ENCODE results near the gene WDTC1.
"Not testable (repeated sequence)": the region's sequence is repeated elsewhere in the genome, so short reads cannot be mapped to it uniquely, and the experiment has no call there.

Gene WDTC1

DNA sequence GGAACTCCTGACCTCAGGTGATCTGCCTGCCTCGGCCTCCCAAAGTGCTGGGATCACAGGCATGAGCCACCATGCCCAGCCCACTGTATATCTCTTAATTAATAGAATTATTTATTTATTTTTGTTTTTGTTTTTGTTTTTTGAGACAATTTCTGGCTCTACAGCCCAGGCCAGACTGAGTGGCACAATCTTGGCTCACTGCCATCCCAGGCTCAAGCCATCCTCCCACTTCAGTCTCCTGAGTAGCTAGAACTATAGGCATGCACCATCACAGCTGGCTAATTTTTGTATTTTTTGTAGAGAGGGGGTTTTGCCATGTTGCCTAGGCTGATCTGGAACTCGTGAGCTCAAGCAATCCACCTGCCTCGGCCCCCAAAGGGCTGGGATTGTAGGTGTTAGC, 15.7 kb upstream of the WDTC1 start:
- H3K27ac ChIP-seq (ENCODE audit: low read depth in 2 of 2, low read length in 2 of 2) = no peak overlapping the region
- H3K4me1 ChIP-seq (ENCODE audit: control insufficient read depth in 2 of 2, insufficient read depth in 2 of 2, low read length in 2 of 2) = no peaks in the 10 kb centered on the region
- H3K4me3 ChIP-seq (ENCODE audit: low read length in 2 of 2) = no peak overlapping the region
- no peaks in the 10 kb centered on the region for H3K9me3 ChIP-seq (ENCODE audit: control insufficient read depth in 2 of 2, low read length in 2 of 2)
- no peaks in the 10 kb centered on the region for H3K36me3 ChIP-seq (ENCODE audit: control insufficient read depth in 2 of 2, insufficient read depth in 2 of 2, low read length in 2 of 2)
- H3K27me3 ChIP-seq (ENCODE audit: control insufficient read depth in 2 of 2, insufficient read depth in 2 of 2, low read length in 2 of 2) = no peaks in the 10 kb centered on the region
- no peak overlapping the region for H3K9ac ChIP-seq (ENCODE audit: low read depth in 1 of 2, low read length in 2 of 2)

DNA sequence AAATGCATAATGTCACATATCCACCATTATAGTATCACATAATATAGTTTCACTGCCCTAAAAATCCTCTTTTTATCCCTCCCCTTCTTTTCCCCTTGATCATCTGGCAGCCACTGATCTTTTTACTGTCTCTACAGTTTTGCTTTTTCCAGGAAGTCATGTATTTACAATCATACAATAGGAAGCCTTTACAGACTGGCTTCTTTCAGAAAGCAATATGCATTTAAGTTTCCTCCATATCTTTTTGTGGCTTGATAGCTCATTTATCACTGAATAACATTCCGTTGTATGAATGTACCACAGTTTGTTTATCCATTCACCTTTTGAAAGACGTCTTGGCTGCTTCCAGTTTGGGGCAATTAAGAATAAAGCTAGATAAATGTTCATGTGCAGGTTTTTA, 14.3 kb upstream of the WDTC1 start:
- H3K4me1 ChIP-seq (ENCODE audit: control insufficient read depth in 2 of 2, insufficient read depth in 2 of 2, low read length in 2 of 2) = no peaks in the 10 kb centered on the region
- no peaks in the 10 kb centered on the region for H3K36me3 ChIP-seq (ENCODE audit: control insufficient read depth in 2 of 2, insufficient read depth in 2 of 2, low read length in 2 of 2)
- no peaks in the 10 kb centered on the region for H3K9me3 ChIP-seq (ENCODE audit: control insufficient read depth in 2 of 2, low read length in 2 of 2)
- no peak overlapping the region for H3K9ac ChIP-seq (ENCODE audit: low read depth in 1 of 2, low read length in 2 of 2)
- H3K4me3 ChIP-seq (ENCODE audit: low read length in 2 of 2) = no peak overlapping the region
- H3K27ac ChIP-seq (ENCODE audit: low read depth in 2 of 2, low read length in 2 of 2) = no peak overlapping the region
- no peaks in the 10 kb centered on the region for H3K27me3 ChIP-seq (ENCODE audit: control insufficient read depth in 2 of 2, insufficient read depth in 2 of 2, low read length in 2 of 2)

DNA sequence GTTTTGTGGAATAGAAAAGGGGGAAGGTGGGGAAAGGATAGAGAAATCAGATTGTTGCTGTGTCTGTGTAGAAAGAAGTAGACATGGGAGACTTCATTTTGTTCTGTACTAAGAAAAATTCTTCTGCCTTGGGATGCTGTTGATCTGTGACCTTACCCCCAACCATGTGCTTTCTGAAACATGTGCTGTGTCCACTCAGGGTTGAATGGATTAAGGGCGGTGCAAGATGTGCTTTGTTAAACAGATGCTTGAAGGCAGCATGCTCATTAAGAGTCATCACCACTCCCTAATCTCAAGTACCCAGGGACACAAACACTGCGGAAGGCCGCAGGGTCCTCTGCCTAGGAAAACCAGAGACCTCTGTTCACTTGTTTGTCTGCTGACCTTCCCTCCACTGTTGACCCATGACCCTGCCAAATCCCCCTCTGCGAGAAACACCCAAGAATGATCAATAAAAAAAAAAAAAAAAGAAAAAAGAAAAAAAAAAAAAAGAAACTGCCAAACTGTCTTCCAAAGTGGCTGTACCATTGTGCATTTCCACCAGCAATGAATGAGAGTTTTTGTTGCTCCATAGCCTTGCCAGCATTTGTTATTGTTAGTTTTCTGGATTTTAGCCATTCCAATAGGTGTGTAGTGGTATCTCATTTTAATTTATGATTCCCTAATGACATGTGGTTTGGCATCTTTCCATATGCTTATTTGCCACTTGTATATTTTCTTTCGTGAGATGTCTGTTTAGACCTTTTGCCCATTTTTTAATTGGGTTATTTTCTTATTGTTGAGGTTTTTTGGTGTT, 13.5 kb upstream of the WDTC1 start:
- H3K4me1 ChIP-seq (ENCODE audit: control insufficient read depth in 2 of 2, insufficient read depth in 2 of 2, low read length in 2 of 2); H3K4me3 ChIP-seq (ENCODE audit: low read length in 2 of 2); H3K27me3 ChIP-seq (ENCODE audit: control insufficient read depth in 2 of 2, insufficient read depth in 2 of 2, low read length in 2 of 2); H3K36me3 ChIP-seq (ENCODE audit: control insufficient read depth in 2 of 2, insufficient read depth in 2 of 2, low read length in 2 of 2); H3K9me3 ChIP-seq (ENCODE audit: control insufficient read depth in 2 of 2, low read length in 2 of 2); H3K9ac ChIP-seq (ENCODE audit: low read depth in 1 of 2, low read length in 2 of 2); H3K27ac ChIP-seq (ENCODE audit: low read depth in 2 of 2, low read length in 2 of 2): not testable (repeated sequence)

DNA sequence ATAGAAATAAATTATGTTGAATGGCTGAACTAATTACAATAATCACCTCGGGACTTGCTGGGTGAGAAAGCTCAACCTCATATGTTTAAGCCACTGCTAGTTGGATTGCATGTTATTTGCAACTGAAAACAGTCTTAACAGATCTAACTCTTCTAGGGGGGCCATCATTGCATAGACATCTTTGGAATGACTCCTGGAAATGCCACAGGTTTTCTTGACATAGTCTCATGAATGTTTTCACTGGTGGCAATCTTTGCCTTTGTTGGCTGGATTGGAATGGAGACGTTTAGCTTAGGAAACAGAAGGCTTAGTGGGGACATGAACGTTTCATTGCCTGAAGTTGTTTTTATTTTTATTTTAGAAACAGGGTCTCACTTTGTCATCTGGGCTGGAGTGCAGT, 8.8 kb upstream of the WDTC1 start:
- Histone ChIP-seq H3K4me3 (ENCODE audit: low read length in 2 of 2) (no peak overlapping the region), H3K9ac (ENCODE audit: low read depth in 1 of 2, low read length in 2 of 2) (no peak overlapping the region), H3K9me3 (ENCODE audit: control insufficient read depth in 2 of 2, low read length in 2 of 2) (no peaks in the 10 kb centered on the region)

DNA sequence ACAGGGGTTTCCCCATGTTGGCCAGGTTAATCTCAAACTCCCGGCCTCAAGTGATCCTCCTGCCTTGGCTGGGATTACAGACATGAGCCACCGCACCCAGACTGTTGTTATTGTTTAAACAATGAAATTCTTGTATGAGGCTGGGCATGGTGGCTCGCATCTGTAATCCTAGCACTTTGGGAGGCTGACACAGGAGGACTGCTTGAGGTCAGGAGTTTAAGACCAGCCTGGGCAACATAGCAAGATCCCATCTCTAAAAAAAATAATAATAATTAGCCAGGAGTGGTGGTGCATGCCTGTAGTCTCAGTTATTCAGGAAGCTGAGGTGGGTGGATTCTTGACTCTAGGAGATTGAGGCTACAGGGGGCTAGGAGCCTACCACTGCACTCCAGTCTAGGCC, 6.7 kb upstream of the WDTC1 start:
- no peak overlapping the region for H3K4me3 ChIP-seq (ENCODE audit: low read length in 2 of 2)
- H3K27ac ChIP-seq (ENCODE audit: low read depth in 2 of 2, low read length in 2 of 2) = no peak overlapping the region
- no peak overlapping the region for H3K9ac ChIP-seq (ENCODE audit: low read depth in 1 of 2, low read length in 2 of 2)
- H3K4me1 ChIP-seq (ENCODE audit: control insufficient read depth in 2 of 2, insufficient read depth in 2 of 2, low read length in 2 of 2) = no peaks in the 10 kb centered on the region
- no peaks in the 10 kb centered on the region for H3K36me3 ChIP-seq (ENCODE audit: control insufficient read depth in 2 of 2, insufficient read depth in 2 of 2, low read length in 2 of 2)
- H3K9me3 ChIP-seq (ENCODE audit: control insufficient read depth in 2 of 2, low read length in 2 of 2) = no peaks in the 10 kb centered on the region
- H3K27me3 ChIP-seq (ENCODE audit: control insufficient read depth in 2 of 2, insufficient read depth in 2 of 2, low read length in 2 of 2) = no peaks in the 10 kb centered on the region

More for the DNA sequence above, 8.8 kb upstream of the WDTC1 start:
- H3K27ac ChIP-seq (ENCODE audit: low read depth in 2 of 2, low read length in 2 of 2) = no peak overlapping the region
- no peaks in the 10 kb centered on the region for H3K36me3 ChIP-seq (ENCODE audit: control insufficient read depth in 2 of 2, insufficient read depth in 2 of 2, low read length in 2 of 2)
- no peaks in the 10 kb centered on the region for H3K4me1 ChIP-seq (ENCODE audit: control insufficient read depth in 2 of 2, insufficient read depth in 2 of 2, low read length in 2 of 2)
- H3K27me3 ChIP-seq (ENCODE audit: control insufficient read depth in 2 of 2, insufficient read depth in 2 of 2, low read length in 2 of 2) = no peaks in the 10 kb centered on the region

DNA sequence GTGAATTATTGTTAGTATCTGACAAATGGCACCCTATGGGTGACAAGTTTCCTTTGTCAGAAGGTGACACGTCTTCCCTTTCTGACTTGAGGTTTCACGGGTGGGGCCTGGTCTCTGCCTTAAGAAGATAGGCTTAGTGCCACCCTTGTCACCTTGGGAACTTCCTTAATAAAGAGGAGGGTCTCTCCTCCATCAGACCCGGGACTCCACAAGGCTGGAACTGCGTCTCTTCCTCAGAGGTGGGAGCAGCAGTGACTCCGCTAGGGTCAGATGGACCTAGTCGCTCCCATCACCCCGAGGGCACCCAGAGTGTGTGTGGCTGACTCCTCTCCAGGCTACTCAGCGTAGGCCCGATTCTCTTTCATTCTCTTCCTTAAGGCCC, 774 bp upstream of the WDTC1 start:
- H3K4me3 ChIP-seq (ENCODE audit: low read length in 2 of 2) = peak overlapping the region; percentile 59 to 62
- no peaks in the 10 kb centered on the region for H3K36me3 ChIP-seq (ENCODE audit: control insufficient read depth in 2 of 2, insufficient read depth in 2 of 2, low read length in 2 of 2)
- H3K9ac ChIP-seq (ENCODE audit: low read depth in 1 of 2, low read length in 2 of 2) = peak overlapping the region; percentile 14 to 43

DNA sequence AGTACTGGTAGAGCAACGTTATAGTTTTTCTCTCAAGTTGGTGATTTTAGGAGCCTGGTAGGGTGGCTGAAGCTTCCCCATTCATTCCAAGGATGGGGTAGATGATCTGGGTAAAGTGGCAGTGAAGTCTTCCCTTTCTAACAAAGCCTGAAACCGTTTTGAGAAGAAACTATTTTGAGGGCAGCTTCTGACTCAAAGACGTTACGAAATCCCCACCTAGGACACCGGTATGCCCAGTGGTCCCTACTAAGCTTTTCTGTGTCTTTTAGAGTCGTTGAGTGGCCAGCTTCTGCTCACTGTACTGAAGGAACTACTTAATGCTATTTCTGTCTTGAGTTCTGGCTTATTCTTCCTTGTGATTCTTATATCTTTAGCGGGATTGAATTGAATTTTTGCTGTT, 1.4 kb downstream of the WDTC1 start:
- H3K27me3 ChIP-seq (ENCODE audit: control insufficient read depth in 2 of 2, insufficient read depth in 2 of 2, low read length in 2 of 2) = no peaks in the 10 kb centered on the region
- H3K9me3 ChIP-seq (ENCODE audit: control insufficient read depth in 2 of 2, low read length in 2 of 2) = no peaks in the 10 kb centered on the region
- peaks cover 11 to 13% of the 10 kb centered on the region in 2 donors for H3K4me1 ChIP-seq (ENCODE audit: control insufficient read depth in 2 of 2, insufficient read depth in 2 of 2, low read length in 2 of 2)
- peak overlapping the region; percentile 63 to 74 for H3K27ac ChIP-seq (ENCODE audit: low read depth in 2 of 2, low read length in 2 of 2)
- no peaks in the 10 kb centered on the region for H3K36me3 ChIP-seq (ENCODE audit: control insufficient read depth in 2 of 2, insufficient read depth in 2 of 2, low read length in 2 of 2)
- peak overlapping the region; percentile 60 to 71 for H3K9ac ChIP-seq (ENCODE audit: low read depth in 1 of 2, low read length in 2 of 2)
- peak overlapping the region; percentile 77 to 86 for H3K4me3 ChIP-seq (ENCODE audit: low read length in 2 of 2)

More for the DNA sequence above, 774 bp upstream of the WDTC1 start:
- Histone ChIP-seq H3K9me3 (ENCODE audit: control insufficient read depth in 2 of 2, low read length in 2 of 2) (no peaks in the 10 kb centered on the region), H3K27me3 (ENCODE audit: control insufficient read depth in 2 of 2, insufficient read depth in 2 of 2, low read length in 2 of 2) (no peaks in the 10 kb centered on the region), H3K27ac (ENCODE audit: low read depth in 2 of 2, low read length in 2 of 2) (no peak overlapping the region), H3K4me1 (ENCODE audit: control insufficient read depth in 2 of 2, insufficient read depth in 2 of 2, low read length in 2 of 2) (peaks cover 11 to 13% of the 10 kb centered on the region in 2 donors)

DNA sequence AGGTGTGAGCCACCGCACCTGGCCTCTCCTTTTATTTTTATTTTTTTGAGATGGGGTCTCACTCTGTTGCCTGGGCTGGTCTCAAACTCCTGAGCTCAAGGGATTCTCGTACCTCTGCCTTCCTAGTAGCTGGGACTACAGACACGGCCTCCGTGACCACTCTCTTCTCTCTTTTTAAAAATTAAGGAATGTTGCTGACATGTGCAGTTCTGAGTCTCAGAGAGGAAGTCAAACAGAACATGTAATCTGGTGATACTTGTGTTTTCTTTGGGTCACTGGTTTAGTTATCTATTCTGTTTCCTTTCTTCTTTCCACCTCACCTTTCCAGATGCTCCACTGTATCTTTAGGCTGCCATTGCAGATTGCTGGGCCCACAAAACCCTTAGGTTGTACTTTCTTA, 2.7 kb downstream of the WDTC1 start:
- no peak overlapping the region for H3K9ac ChIP-seq (ENCODE audit: low read depth in 1 of 2, low read length in 2 of 2)
- no peak overlapping the region for H3K27ac ChIP-seq (ENCODE audit: low read depth in 2 of 2, low read length in 2 of 2)
- peaks cover 11 to 13% of the 10 kb centered on the region in 2 donors for H3K4me1 ChIP-seq (ENCODE audit: control insufficient read depth in 2 of 2, insufficient read depth in 2 of 2, low read length in 2 of 2)
- no peaks in the 10 kb centered on the region for H3K9me3 ChIP-seq (ENCODE audit: control insufficient read depth in 2 of 2, low read length in 2 of 2)
- H3K27me3 ChIP-seq (ENCODE audit: control insufficient read depth in 2 of 2, insufficient read depth in 2 of 2, low read length in 2 of 2) = no peaks in the 10 kb centered on the region
- H3K36me3 ChIP-seq (ENCODE audit: control insufficient read depth in 2 of 2, insufficient read depth in 2 of 2, low read length in 2 of 2) = no peaks in the 10 kb centered on the region
- H3K4me3 ChIP-seq (ENCODE audit: low read length in 2 of 2) = no peak overlapping the region

DNA sequence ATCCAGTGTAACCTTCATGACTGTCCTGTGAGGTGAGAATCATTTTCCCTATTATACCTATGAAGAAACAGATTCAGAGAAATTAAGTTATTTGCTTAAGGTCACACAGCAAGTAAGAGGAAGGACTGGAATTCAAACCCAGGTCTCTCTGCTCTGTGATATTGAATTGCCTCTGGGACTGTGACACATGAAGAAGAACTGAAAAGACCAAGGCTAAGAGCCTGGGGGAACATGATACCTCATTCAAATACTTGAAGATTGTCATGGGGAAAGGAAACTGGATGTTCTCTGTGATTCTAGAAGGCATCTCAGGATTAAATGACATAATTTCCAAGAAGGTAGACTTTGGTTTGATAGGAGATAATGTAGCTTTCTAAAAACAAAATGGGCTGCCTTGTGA, 3.6 kb downstream of the WDTC1 start:
- no peak overlapping the region for H3K4me3 ChIP-seq (ENCODE audit: low read length in 2 of 2)
- peaks cover 11 to 13% of the 10 kb centered on the region in 2 donors for H3K4me1 ChIP-seq (ENCODE audit: control insufficient read depth in 2 of 2, insufficient read depth in 2 of 2, low read length in 2 of 2)
- H3K9me3 ChIP-seq (ENCODE audit: control insufficient read depth in 2 of 2, low read length in 2 of 2) = no peaks in the 10 kb centered on the region
- no peak overlapping the region for H3K9ac ChIP-seq (ENCODE audit: low read depth in 1 of 2, low read length in 2 of 2)
- H3K36me3 ChIP-seq (ENCODE audit: control insufficient read depth in 2 of 2, insufficient read depth in 2 of 2, low read length in 2 of 2) = no peaks in the 10 kb centered on the region
- H3K27ac ChIP-seq (ENCODE audit: low read depth in 2 of 2, low read length in 2 of 2) = no peak overlapping the region
- H3K27me3 ChIP-seq (ENCODE audit: control insufficient read depth in 2 of 2, insufficient read depth in 2 of 2, low read length in 2 of 2) = no peaks in the 10 kb centered on the region

DNA sequence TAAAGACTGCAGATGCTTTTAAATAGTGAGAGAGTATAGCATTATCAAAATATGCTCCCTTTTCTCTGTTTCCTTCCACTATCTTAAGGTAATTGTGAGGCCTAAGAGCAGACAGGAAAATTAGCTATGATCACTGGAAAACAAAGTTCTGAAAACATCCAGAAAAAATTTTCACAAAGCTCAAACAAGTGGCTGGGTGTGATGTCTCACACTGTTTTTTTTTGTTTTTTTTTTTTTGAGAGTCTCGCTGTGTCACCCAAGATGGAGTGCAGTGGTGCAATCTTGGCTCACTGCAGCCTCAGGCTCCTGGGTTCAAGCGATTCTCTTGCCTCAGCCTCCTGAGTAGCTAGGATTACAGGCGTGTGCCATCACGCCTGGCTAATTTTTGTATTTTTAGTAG, 7.2 kb downstream of the WDTC1 start:
- Histone ChIP-seq H3K4me3 (ENCODE audit: low read length in 2 of 2) (no peak overlapping the region), H3K36me3 (ENCODE audit: control insufficient read depth in 2 of 2, insufficient read depth in 2 of 2, low read length in 2 of 2) (peaks cover 2 to 6% of the 10 kb centered on the region in 2 donors), H3K4me1 (ENCODE audit: control insufficient read depth in 2 of 2, insufficient read depth in 2 of 2, low read length in 2 of 2) (no peaks in the 10 kb centered on the region), H3K9me3 (ENCODE audit: control insufficient read depth in 2 of 2, low read length in 2 of 2) (no peaks in the 10 kb centered on the region), H3K9ac (ENCODE audit: low read depth in 1 of 2, low read length in 2 of 2) (no peak overlapping the region), H3K27me3 (ENCODE audit: control insufficient read depth in 2 of 2, insufficient read depth in 2 of 2, low read length in 2 of 2) (no peaks in the 10 kb centered on the region), H3K27ac (ENCODE audit: low read depth in 2 of 2, low read length in 2 of 2) (no peak overlapping the region)
